GM21717 (cell line): Measurements from ENCODE around the gene DCHS2.
A peak's percentile ranks its signal among the peaks of the same experiment; 100 is the strongest.

Experiments used
- ATAC-seq: cut with Tn5 transposase; IDR thresholded peaks from one replicate; pipeline ENCODE4 v1.9.1; 2021; ENCODE audit warnings: mild to moderate bottlenecking, moderate library complexity; ENCODE audit not compliant: unreplicated experiment

DCHS2 gene

GRCh38 chr4:154452798-154453346 lies 38.7 kb downstream of the DCHS2 start:
- ATAC-seq = no peak

- ATAC-seq = no peak
These were observed 40.6 kb downstream of the DCHS2 start for GRCh38 chr4:154450966-154451365.

GRCh38 chr4:154444958-154445357 lies 46.6 kb downstream of the DCHS2 start:
- ATAC-seq = no peak

- ATAC-seq = no peak
These were observed 49.6 kb downstream of the DCHS2 start for GRCh38 chr4:154441982-154442381.

DNA sequence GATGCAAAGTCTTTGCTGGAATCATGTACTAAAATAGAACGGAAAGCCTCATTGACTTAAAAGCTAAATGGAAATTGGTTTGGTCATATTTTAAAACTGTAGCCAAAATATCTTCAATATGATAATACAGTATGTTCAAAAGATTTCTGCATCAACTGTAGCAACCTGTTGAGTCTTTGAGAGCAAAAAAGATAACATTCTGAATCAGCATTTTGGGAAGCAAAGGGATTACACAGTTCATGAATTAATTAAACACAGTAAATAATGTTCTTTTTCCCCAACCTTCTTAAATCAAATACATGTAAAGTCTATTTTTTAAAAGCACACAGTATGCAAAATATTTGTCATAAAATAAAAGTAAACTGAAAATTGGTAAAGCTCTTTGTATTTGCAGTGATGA lies 50.5 kb downstream of the DCHS2 start:
- ATAC-seq = no peak

- no peak for ATAC-seq
These were observed 52.4 kb downstream of the DCHS2 start for GRCh38 chr4:154439224-154439623.

DNA sequence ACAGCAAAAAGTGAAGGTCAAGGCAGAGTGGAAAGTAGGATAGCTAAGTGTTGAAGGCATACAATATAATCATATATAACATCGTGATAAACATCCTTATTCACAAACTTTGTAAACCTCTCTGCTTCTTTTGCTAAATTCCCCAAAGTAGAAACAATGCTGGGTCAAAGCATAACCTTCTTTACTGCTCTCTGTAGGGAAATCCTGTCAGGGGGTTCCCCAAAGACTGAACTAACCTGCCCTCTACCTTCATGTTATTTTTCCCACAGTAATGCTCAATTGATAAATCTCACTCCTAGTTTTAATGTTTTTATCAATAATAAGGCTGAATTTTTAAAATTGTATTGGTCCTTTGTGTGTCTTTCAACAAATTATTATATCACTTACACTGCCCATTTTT lies 55.7 kb downstream of the DCHS2 start:
- ATAC-seq = no peak

DNA sequence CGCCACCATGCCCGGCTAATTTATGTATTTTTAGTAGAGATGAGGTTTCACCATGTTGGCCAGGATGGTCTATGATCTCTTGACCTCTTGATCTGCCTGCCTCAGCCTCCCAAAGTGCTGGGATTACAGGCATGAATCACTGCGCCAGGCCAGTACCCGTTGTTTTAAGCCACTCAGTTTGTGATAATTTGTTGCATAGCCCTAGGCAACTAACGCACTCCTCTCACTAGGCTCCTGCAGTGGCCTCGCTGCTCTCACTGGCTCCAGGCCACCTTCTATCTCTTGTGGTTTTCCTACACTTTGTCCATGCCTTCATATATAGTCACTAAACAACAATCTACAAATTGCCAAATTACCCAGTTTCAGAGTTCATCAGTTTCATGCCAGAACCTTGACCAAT lies 58.1 kb downstream of the DCHS2 start:
- ATAC-seq = no peak

DNA sequence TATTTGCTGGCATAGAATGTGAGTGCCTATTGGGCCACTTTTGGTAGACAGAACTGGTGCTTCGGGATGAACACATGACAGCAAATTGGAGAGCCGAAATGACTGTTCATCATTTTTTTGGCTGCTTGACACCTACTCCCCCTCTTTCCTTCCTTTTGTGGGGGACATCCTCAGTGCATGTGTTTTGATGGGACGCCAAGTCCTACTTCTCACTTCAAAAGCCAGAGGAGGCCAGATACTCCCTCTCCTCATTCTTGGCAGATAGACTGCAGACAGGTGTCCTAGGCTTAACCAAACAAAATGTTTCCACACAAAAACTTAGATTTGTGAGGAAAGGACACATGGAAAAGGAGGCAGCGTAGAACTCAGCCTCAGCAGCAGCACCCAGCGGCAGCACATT lies 62.4 kb downstream of the DCHS2 start:
- ATAC-seq = no peak

- peak; percentile 55 for ATAC-seq
These were observed 64.5 kb downstream of the DCHS2 start for GRCh38 chr4:154427149-154427548.

- no peak for ATAC-seq
These were observed 66.1 kb downstream of the DCHS2 start for GRCh38 chr4:154425514-154425913.

GRCh38 chr4:154424810-154425484 lies 66.7 kb downstream of the DCHS2 start:
- no peak for ATAC-seq

- ATAC-seq = peak; percentile 20
These were observed 69.4 kb downstream of the DCHS2 start for GRCh38 chr4:154422152-154422551.

- peak; percentile 73 for ATAC-seq
These were observed 70.0 kb downstream of the DCHS2 start for GRCh38 chr4:154421618-154422017.

GRCh38 chr4:154417373-154417673 lies 74.3 kb downstream of the DCHS2 start:
- ATAC-seq = peak; percentile 4

GRCh38 chr4:154416190-154416547 lies 75.4 kb downstream of the DCHS2 start:
- peak; percentile 54 for ATAC-seq

DNA sequence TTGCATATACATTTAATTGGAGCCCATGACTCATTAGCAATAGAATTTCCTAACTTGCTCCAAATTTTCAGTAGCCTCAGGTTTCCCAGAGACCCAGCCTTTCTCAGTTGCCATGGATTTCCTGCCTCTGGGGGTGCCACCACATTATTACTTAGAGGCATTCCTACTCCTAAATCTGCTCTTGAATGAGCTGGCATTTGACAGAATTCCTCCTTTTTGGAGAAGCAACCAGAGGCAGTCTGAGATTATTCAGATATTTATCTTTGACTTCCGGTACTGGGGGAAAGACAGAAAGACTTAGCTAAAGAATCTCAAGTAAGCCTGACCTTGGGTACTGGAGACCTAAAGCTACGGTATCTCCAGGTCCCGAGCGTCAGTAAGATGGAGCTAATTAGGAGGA lies 76.3 kb downstream of the DCHS2 start:
- no peak for ATAC-seq

GRCh38 chr4:154414796-154415195 lies 76.8 kb downstream of the DCHS2 start:
- ATAC-seq = no peak

DNA sequence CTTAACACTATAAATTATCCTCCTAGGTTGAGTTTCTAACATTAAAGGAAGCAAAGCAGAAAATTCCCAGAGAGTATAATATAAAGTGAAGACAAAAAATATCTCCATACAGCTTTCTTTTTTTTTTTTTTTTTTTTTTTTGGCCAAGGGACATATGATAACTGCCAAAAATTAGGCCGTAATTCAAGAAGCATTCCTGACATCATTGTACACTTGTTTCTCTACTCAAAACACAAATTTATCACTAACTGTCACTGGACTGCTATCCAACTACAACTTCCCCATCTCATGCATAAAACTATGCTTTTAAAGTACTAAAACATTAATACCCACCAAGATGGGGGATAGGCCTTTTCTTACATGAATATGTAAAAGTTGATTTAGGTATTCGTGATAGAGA lies 77.2 kb downstream of the DCHS2 start:
- ATAC-seq = no peak

- no peak for ATAC-seq
These were observed 84.2 kb downstream of the DCHS2 start for GRCh38 chr4:154407443-154407842.

GRCh38 chr4:154406018-154406795 lies 85.4 kb downstream of the DCHS2 start:
- peak; percentile 86 for ATAC-seq

DNA sequence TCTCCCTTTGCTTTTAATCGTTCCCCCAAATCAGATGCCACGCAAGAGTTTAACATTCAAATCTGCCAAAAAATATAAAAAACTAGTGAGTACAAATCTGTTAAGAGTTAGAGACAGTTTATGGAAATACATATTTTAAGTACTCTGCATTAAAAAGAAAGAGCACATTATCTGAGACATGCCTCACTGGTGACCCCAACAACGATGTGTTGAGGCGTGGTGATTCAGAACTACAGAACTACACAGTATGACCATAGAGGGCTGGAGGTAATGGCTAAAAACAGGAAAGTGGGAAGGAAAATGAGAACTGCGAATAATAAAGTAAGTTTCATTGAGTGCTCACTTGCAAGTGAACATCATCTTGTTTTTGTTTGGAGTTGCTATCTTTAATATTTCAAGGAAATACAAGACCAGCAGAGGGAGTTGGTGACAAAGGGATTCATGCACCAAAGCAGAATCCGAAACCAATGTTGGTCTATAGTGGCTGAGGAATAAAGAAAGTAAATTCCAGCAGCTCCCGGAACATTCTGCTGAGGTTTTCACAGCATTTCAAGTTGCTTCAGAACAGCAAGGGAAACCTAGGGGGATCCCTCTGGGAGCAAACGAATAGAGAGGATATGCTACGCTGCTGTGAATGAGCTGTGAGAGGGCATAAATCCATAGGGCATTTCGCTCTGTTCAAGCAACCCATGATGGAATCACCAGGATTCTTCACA lies 92.2 kb downstream of the DCHS2 start:
- no peak for ATAC-seq
